Mesodermal cell (in vitro differentiated cells): ENCODE measurements around the gene ZNF416. TPM values are rescaled to one million over a fixed set of nuclear protein-coding genes. Genes with fewer than 3 reads are reported as not detected.

Experiments
- H3K27ac ChIP-seq: 2 replicates; pipeline ENCODE4 v1.7.0; 2013; ENCODE audit warnings: mild to moderate bottlenecking, low read depth, low read length, moderate library complexity; ENCODE audit not compliant: severe bottlenecking
- H3K36me3 ChIP-seq: 2 replicates; pipeline ENCODE4 v1.7.1; 2013; ENCODE audit warnings: mild to moderate bottlenecking, low read length, moderate library complexity; ENCODE audit not compliant: control insufficient read depth, insufficient read depth
- H3K4me1 ChIP-seq: one replicate; pipeline ENCODE4 v1.7.1; 2013; ENCODE audit warnings: mild to moderate bottlenecking, low read length; ENCODE audit not compliant: insufficient read depth, control insufficient read depth, poor library complexity, severe bottlenecking
- H3K4me3 ChIP-seq: 2 replicates; pipeline ENCODE4 v1.7.0; 2013; ENCODE audit warnings: low read length, control low read depth, mild to moderate bottlenecking; ENCODE audit not compliant: insufficient read depth, poor library complexity, severe bottlenecking; ENCODE audit errors: extremely low read depth
- H3K9me3 ChIP-seq: 2 replicates; pipeline ENCODE4 v1.7.1; 2013; ENCODE audit warnings: mild to moderate bottlenecking, low read length, moderate library complexity; ENCODE audit not compliant: control insufficient read depth
- whole genome bisulfite sequencing, 2 experiments: methylation state at CpG; one replicate each; pipeline ENCODE4 v1.1.5; 2013; ENCODE audit warnings: missing lambda C conversion rate in 2 of 2; ENCODE audit not compliant: insufficient coverage in 2 of 2; 5-methylcytosine and 5-hydroxymethylcytosine counted together
- polyA plus RNA-seq, 2 experiments: library from polyadenylated mRNA; stranded (reverse); fragments of 50-300 nt; gene quantifications; one replicate each; pipeline ENCODE4 v1.2.3, GENCODE V29; 2013

The ZNF416 gene
- polyA plus RNA-seq (2013, experiment 1 of 2) = 4.8 TPM
- 3.9 TPM for polyA plus RNA-seq (2013, experiment 2 of 2)

- 0 to 1% methylated on average over 48 to 56 of the region's 62 CpGs for WGBS, 2 experiments
Observed at GRCh38 chr19:57578487-57579205, at the start of gene ZNF416. Gene ZNF416 (minus strand): TSS chr19:57578911. CDS start chr19:57578704, 207 bp downstream.

GRCh38 chr19:57623091-57623490 is 44.4 kb upstream of the ZNF416 start:
- Histone ChIP-seq H3K9me3 (peaks cover 69% of the 10 kb centered on the region), H3K4me3 (no peak overlapping the region), H3K36me3 (peaks cover 73% of the 10 kb centered on the region), H3K27ac (no peak overlapping the region), H3K4me1 (no peaks in the 10 kb centered on the region)

More at GRCh38 chr19:57578487-57579205, at the start of gene ZNF416:
- H3K27ac ChIP-seq = peak within 1 kb of the TSS; percentile 10
- peak within 1 kb of the TSS; percentile 90 for H3K4me3 ChIP-seq
- peaks cover 40% of the 10 kb centered on the region for H3K36me3 ChIP-seq
- no peaks in the 10 kb centered on the region for H3K4me1 ChIP-seq
- peaks cover 73% of the 10 kb centered on the region for H3K9me3 ChIP-seq

- 93 to 95% methylated on average over 4 to 6 of the region's 10 CpGs for whole genome bisulfite sequencing, 2 experiments
- H3K4me3 ChIP-seq = no peak overlapping the region
- no peak overlapping the region for H3K27ac ChIP-seq
- H3K9me3 ChIP-seq = peaks cover 92% of the 10 kb centered on the region
- H3K36me3 ChIP-seq = peaks cover 96% of the 10 kb centered on the region
- H3K4me1 ChIP-seq = no peaks in the 10 kb centered on the region
Observed at GRCh38 chr19:57620673-57621348, 42.1 kb upstream of the ZNF416 start.

GRCh38 chr19:57615346-57615745 is 36.6 kb upstream of the ZNF416 start:
- no CpG with 5 or more reads among the region's 3 CpGs for WGBS, 2 experiments
- H3K4me3 ChIP-seq = peak overlapping the region; percentile 97
- H3K4me1 ChIP-seq = no peaks in the 10 kb centered on the region
- H3K27ac ChIP-seq = no peak overlapping the region
- H3K36me3 ChIP-seq = peaks cover 56% of the 10 kb centered on the region
- H3K9me3 ChIP-seq = peaks cover 56% of the 10 kb centered on the region

- WGBS, 2 experiments = 0 to 3% methylated on average over 43 to 61 of the region's 64 CpGs
- Histone ChIP-seq H3K36me3 (peaks cover 44% of the 10 kb centered on the region), H3K27ac (no peak within 1 kb of the TSS), H3K4me1 (no peaks in the 10 kb centered on the region), H3K4me3 (peak within 1 kb of the TSS; percentile 97), H3K9me3 (peaks cover 44% of the 10 kb centered on the region)
Observed at GRCh38 chr19:57613941-57614743, 35.4 kb upstream of the ZNF416 start, which contains the start of gene ZNF134. Gene ZNF134 (plus strand): TSS chr19:57614242. CDS start chr19:57619469, 5,227 bp downstream.

- H3K36me3 ChIP-seq = peaks cover 29% of the 10 kb centered on the region
Observed at GRCh38 chr19:57611113-57611512, 32.4 kb upstream of the ZNF416 start.

GRCh38 chr19:57606931-57607330 is 28.2 kb upstream of the ZNF416 start:
- Histone ChIP-seq H3K4me3 (no peak overlapping the region), H3K36me3 (peaks cover 35% of the 10 kb centered on the region), H3K9me3 (peaks cover 6% of the 10 kb centered on the region), H3K27ac (no peak overlapping the region), H3K4me1 (no peaks in the 10 kb centered on the region)
- 92 to 100% methylated on average over 1 to 2 of the region's 5 CpGs for WGBS, 2 experiments

More at GRCh38 chr19:57611113-57611512, 32.4 kb upstream of the ZNF416 start:
- Histone ChIP-seq H3K27ac (no peak overlapping the region), H3K4me3 (no peak overlapping the region), H3K4me1 (no peaks in the 10 kb centered on the region), H3K9me3 (peaks cover 15% of the 10 kb centered on the region)
- 85 to 88% methylated on average over 2 to 3 of the region's 4 CpGs for WGBS, 2 experiments

- no peak within 1 kb of the TSS for H3K27ac ChIP-seq
- 1% methylated on average over 40 to 53 of the region's 53 CpGs for WGBS, 2 experiments
- no peaks in the 10 kb centered on the region for H3K4me1 ChIP-seq
- peaks cover 11% of the 10 kb centered on the region for H3K36me3 ChIP-seq
- peaks cover 17% of the 10 kb centered on the region for H3K9me3 ChIP-seq
- peak within 1 kb of the TSS; percentile 89 for H3K4me3 ChIP-seq
Observed at GRCh38 chr19:57599761-57600383, 21.2 kb upstream of the ZNF416 start, which contains the start of gene ZNF530. Gene ZNF530 (plus strand): TSS chr19:57599885. CDS start chr19:57604346, 4,461 bp downstream.

GRCh38 chr19:57599377-57599760 is 20.7 kb upstream of the ZNF416 start:
- peaks cover 17% of the 10 kb centered on the region for H3K9me3 ChIP-seq
- peak overlapping the region; percentile 89 for H3K4me3 ChIP-seq
- 13 to 79% methylated on average over 2 to 4 of the region's 8 CpGs for WGBS, 2 experiments
- no peak overlapping the region for H3K27ac ChIP-seq
- peaks cover 8% of the 10 kb centered on the region for H3K36me3 ChIP-seq
- H3K4me1 ChIP-seq = no peaks in the 10 kb centered on the region

GRCh38 chr19:57587529-57587928 is 8.8 kb upstream of the ZNF416 start:
- Histone ChIP-seq H3K36me3 (peaks cover 79% of the 10 kb centered on the region), H3K4me3 (no peak overlapping the region), H3K27ac (no peak overlapping the region), H3K9me3 (peaks cover 58% of the 10 kb centered on the region), H3K4me1 (peaks cover 3% of the 10 kb centered on the region)
- 89 to 91% methylated on average over 1 of the region's 1 CpG for WGBS, 2 experiments
